NCI-H82 (cell line): ENCODE results near the gene SLC17A7.
"Not testable (repeated sequence)": the region's sequence is repeated elsewhere in the genome, so short reads cannot be mapped to it uniquely, and the experiment has no call there.

ENCODE experiments used
- DNase-seq: peaks from one replicate; lab custom pipeline; 2025; lab: John Stamatoyannopoulos, UW

Gene SLC17A7

GRCh38 chr19:49441210-49441959 is at the start of gene SLC17A7:
SLC17A7 (minus strand) TSS chr19:49441527; CDS start chr19:49441379, 148 bp downstream.
- DNase-seq: peak; percentile 88

DNA sequence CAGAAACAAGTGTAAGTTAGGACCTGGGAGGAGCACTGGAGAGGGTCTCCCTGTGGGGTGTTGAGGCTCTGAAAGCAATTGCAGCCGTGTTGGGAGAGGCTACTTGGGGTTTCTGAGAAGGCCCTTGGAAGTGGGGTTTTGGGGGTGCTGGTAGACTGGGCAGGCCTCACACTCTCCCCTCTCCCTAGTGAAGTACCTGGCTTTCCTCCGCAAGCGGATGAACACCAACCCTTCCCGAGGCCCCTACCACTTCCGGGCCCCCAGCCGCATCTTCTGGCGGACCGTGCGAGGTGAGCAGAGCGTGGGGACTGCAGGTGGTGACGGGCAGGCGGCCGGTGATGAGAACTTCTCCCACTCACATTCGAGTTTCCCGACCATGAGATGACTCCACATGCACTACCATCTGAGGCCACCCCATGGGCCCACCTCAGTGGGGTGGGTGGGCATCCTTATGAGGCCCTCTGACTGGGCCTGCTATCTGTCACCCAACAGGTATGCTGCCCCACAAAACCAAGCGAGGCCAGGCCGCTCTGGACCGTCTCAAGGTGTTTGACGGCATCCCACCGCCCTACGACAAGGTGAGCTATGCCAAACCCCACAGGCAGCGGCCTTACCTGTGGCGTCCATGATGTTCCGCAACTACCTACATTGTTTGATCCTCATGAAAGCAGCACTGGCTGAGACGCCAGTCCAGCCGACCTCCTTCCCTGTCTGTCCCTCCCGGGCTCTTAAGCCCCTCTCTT is 49.1 kb upstream of the SLC17A7 start:
- DNase-seq: no peak

- peak; percentile 32 for DNase-seq
Observed at GRCh38 chr19:49489601-49490167, 48.4 kb upstream of the SLC17A7 start.

DNA sequence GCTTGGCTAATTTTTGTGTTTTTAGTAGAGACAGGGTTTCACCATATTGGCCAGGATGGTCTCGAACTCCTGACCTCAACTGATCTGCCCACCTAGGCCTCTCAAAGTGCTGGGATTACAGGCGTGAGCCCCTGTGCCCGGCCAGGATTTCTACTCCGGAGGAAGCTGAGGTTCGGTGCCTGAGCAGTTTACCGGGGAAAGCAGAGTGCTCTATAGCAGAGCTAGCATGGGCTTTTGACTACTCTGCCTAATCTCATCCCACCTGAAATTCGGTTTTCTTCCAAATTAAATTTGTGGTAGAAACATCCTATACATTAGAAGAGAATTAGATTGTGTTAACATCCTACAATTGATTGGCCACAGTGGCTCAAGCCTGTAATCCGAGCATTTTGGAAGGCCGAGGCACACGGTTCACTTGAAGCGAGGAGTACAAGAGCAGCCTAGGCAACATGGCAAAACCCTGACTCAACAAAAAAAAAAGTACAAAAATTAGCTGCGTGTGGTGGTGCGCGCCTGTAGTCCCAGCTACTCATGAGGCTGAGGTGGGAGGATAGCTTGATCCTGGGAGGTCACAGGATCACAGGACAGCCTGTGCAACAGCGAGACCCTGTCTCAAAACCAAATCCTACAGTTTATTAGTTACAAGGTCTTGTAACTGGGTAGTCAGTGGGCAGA is 47.7 kb upstream of the SLC17A7 start:
- peak; percentile 23 for DNase-seq

DNA sequence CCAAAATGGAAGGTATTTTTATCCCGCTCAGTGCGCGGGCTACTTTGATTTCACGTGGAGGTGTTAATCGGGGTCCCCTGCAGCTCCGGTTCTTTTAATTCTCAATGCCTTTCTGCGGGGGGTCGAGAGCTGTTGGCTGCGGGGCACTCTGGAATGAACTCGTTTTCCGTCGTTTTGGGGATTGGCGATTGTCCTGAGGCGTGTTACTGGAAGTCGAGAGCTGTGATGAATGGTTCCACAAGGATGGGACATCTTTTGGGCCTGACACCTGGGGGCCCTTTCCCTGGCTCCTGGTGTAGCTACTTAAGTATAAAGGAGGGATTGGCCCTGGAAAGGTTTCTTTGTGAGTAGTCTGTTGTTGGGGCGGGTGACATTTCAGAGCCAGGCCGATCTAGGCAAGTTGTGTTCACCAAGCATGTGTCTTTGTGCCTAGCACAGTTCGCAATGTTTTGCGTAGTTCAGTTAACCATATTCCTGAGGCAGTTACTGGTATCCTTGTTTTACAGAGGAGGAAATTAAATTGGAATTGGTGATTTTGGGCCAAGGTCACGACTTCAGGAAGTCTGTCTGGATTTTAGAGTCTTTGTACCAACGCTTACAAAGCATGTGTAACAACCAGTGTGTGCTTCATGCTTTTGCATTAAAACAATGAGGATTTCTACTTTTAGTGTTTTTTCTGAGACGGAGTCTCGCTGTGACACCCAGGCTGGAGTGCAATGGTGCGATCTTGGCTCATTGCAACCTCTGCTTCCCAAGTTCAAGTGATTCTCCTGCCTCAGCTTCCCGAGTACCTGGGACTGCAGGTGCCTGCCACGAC is 46.9 kb upstream of the SLC17A7 start:
- peak; percentile 42 for DNase-seq

DNA sequence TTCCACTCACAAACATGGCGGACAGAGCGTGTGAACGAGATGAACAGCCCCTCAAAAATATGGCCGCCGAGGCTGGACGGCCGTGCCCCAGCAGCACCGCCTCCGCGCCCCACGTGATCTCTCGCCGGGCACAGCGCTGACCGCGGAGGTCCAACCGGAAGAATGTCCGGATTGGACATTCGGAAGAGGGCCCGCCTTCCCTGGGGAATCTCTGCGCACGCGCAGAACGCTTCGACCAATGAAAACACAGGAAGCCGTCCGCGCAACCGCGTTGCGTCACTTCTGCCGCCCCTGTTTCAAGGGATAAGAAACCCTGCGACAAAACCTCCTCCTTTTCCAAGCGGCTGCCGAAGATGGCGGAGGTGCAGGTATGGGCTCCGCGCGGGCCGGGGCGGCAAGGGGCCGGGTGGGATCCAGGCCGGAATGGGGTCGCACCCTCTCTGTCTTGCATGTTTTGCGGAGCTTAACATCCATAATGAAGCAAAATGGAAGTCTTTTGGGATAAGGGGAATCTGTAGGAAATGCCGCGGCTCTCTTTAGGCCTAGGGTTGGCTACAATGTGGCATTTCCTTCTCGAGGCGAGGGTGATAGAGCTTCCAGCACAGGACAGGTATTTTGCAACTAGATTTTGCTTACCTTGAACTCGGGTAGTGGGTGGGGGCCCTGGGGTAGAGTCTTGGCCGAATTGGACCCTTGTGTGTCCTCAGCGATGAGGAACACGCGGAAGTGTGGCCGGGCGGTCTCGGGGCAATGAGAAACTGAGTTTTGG is 46.1 kb upstream of the SLC17A7 start, which contains the start of gene RPL13A:
TSS of gene RPL13A (plus strand) at position 332 of the 769 bp plus-strand sequence. CDS start at position 354, 22 bp downstream.
- peak; percentile 100 for DNase-seq

DNA sequence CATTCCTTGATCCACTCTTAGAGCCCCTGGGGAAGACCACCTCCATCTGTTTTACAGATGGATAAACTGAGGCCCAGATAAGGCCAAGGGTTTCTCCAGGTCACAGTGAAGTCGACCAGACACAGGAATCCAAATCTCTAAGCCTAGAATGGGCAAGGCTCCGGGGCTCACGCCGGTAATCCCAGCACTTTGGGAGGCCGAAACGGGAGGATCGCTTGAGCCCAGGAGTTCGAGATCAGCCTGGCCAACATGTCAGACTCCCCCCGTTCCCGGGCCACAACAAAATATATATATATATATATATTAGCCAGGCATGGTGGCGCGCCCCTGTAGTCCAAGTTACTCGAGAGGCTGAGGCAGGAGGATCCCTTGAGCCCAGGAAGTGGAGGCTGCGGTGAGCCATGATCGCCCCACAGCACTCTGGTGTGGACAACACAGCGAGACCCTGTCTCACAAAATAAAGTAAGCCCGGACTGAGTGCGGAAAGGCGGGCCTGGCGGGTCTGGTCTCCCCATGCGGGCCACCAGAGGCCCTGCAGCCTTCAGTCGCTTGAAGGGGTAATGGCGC is 45.5 kb upstream of the SLC17A7 start:
- DNase-seq: no peak

DNA sequence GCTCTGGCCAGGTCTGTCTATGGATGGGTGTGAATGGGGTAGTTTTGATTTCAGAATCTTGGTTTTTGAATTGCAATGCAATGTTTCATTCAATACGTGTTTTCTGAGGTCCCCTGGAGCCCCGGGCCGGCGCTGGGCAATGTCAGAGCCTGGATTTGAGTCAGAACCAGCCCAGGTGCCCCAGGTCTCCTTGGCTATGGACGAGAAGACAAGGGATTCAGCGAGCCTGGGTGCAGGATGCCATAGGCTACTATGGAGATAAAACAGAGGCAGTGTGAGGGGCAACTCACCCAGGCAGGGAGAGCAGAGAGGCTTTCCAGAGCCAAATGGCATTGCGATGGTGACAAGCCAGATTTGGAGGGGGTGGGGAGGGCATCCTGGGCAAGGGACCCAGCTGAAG is 44.9 kb upstream of the SLC17A7 start:
- no peak for DNase-seq

DNA sequence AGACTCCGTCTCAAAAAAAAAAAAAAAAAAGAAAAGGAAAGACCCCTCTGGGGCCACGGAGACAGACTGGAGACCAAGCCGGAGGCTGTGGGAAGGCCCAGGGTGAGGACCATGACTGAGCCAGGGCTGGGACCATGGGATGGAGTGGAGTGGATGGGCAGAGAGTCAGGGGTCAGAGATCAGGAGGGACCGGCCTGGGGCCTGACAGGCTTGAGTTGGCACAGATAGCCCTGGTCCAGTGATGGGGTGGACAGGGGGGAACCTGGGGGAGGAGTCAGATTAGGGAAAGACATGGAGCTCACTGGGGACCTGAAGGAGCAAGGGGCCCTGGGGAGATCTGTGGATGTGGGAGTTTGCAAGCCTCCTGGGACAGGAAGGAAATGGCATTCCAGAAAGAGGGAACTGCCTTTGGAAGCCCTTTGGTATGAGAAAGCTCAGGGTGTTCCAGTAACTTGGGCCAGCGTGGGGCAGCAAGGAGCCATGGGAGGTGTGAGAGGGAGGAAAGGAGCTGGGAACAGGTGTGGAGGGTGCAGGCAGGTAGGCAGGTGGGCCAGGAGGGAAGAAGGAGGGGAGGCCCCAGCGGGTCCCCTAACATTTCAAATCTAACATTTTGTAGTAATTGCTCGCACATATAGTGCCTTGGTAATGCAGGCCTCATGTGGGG is 39.8 kb upstream of the SLC17A7 start:
- DNase-seq: no peak

- no peak for DNase-seq
Observed at GRCh38 chr19:49479975-49480628, 38.8 kb upstream of the SLC17A7 start.

- peak; percentile 92 for DNase-seq
Observed at GRCh38 chr19:49475995-49476880, 34.9 kb upstream of the SLC17A7 start.

- DNase-seq: no peak
Observed at GRCh38 chr19:49475191-49475917, 34.0 kb upstream of the SLC17A7 start.

DNA sequence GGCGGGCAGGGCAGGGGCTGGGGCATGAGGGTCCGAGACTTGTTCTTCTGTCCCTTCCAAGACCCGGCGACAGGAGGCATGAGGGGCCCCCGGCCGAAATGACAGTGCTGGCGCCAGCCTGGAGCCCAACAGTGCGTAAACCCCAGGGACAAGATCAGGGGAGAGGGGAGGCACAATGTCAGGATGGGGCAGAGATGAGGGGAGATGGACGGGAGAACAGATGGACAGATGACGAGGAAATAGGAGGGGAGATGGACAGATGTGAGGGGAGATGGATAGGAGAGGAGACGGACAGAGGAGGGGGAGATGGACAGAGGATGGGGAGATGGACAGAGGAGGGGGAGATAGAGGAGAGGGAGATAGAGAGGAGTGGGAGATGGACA is 33.2 kb upstream of the SLC17A7 start:
- DNase-seq: peak; percentile 41

DNA sequence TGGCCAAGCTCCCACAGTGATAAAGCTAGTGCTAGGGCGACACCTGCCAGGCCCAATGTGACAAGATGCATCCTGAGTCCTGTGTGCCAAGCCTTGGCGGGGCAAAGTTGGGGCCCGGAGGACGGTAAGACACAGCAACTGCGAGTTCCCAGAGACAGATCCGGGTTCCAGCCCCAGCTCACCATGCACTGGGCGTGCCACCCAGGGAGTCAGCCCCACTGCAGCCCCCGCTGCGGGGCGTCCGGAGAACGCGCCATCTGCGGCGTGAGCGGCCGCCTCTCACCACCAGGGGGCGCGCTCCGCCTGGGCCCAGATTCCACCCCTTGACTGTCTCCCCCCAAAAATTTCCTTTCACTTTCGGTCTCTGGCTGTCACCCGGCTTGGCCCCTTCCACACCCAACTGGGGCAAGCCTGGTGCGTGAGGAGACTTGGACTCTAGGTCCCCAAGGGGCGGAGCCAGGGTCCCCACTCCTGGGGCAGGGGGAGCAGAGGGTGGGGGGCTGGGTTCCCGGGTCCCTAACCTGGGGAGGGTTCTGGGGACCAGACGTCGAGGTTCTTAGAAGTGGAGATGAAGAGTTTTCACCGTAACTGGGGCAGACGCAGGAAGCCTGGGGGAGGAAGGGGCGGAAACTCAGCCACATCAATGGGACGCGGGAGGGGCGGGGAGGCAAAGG is 32.7 kb upstream of the SLC17A7 start, which contains the start of gene FLT3LG:
TSS of gene FLT3LG (plus strand) at position 348 of the 674 bp plus-strand sequence. CDS start 425 bp downstream, outside the sequence.
- peak; percentile 73 for DNase-seq

GRCh38 chr19:49473501-49473867 is 32.2 kb upstream of the SLC17A7 start:
- not testable (repeated sequence) for DNase-seq

GRCh38 chr19:49472936-49473335 is 31.6 kb upstream of the SLC17A7 start:
- no peak for DNase-seq

DNA sequence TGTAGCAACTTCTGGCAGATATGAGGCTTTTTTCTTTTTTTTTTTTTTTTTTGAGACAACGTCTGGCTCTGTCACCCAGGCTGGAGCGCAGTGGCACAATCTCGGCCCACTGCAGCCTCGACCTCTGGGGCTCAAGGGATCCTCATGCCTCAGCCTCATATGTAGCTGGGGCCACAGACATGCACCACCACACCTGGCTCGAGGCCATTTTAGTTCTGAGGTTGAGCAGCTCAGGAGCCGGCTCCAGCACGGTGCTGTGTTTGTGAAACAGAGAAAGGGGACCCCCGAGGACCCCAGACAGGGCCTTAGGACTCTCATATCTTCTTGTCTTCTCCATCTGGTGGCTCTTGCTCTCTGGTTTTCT is 29.3 kb upstream of the SLC17A7 start:
- DNase-seq: no peak
